Measurements from ENCODE around the gene AGRN. TPM values are rescaled to one million over a fixed set of nuclear protein-coding genes. Genes with fewer than 3 reads are reported as not detected.

AGRN gene
- total and polyA plus RNA-seq, 2 of the 4 experiments (the other 2 are of a cell fraction) = 8.1 to 115 TPM

- Histone ChIP-seq H3K14ac (replicated peaks; ENCODE audit: low read depth, low read length) (no peak overlapping the region), H4K5ac (ENCODE audit: low read depth, low read length) (no peak overlapping the region), H2AFZ (replicated peaks; ENCODE audit: low read length, poor library complexity) (no peak overlapping the region), H4K20me1 (ENCODE audit: insufficient read depth, low read length) (no peaks in the 10 kb centered on the region), H3K9me3 (ENCODE audit: control insufficient read depth, insufficient read depth, low read length) (no peaks in the 10 kb centered on the region), H3K4me2 (ENCODE audit: low read depth, low read length) (no peak overlapping the region), H3K56ac (ENCODE audit: extremely low read depth, insufficient read depth, low read length) (no peak overlapping the region), H3K36me3 (ENCODE audit: control insufficient read depth, insufficient read depth, low read length) (peaks cover under 1% of the 10 kb centered on the region; the same call in 1 of the 2 replicates), H3K18ac (ENCODE audit: low read depth, low read length) (no peak overlapping the region), H3K79me1 (ENCODE audit: low read depth in 1 of 2, low read length in 2 of 2) (no peaks in the 10 kb centered on the region), H2BK20ac (ENCODE audit: low read depth, low read length) (no peak overlapping the region), H2BK5ac (ENCODE audit: low read depth, low read length, poor library complexity, severe bottlenecking) (no peak overlapping the region), H3K23ac (ENCODE audit: low read depth, low read length) (no peak overlapping the region), H2BK15ac (ENCODE audit: low read depth, low read length) (no peak overlapping the region), H3K9me1 (ENCODE audit: insufficient read depth, low read length) (0 out of 2 replicates have a peak, but pooled peaks cover 3% of the 10 kb centered on the region), H2AK5ac (ENCODE audit: low read depth, low read length) (no peak overlapping the region), H3K27ac (ENCODE audit: insufficient read depth, low read length) (no peak overlapping the region), H3K9ac (ENCODE audit: low read depth, low read length) (no peak overlapping the region), H4K8ac (ENCODE audit: low read depth in 2 of 2, low read length in 2 of 2) (no peak overlapping the region), H2AK9ac (replicated peaks; ENCODE audit: low read depth, low read length, poor library complexity) (no peak overlapping the region), H4K91ac (ENCODE audit: insufficient read depth, low read depth, low read length) (no peak overlapping the region), H3K27me3 (ENCODE audit: control insufficient read depth, insufficient read depth, low read length) (no peaks in the 10 kb centered on the region), H3K4me1 (ENCODE audit: control insufficient read depth, insufficient read depth, low read length) (no peaks in the 10 kb centered on the region), H3K4me3 (ENCODE audit: insufficient read depth, low read depth, low read length) (no peak overlapping the region), H3K4ac (ENCODE audit: low read depth, low read length) (no peak overlapping the region), H2BK120ac (ENCODE audit: low read depth, low read length) (no peak overlapping the region)
- ATAC-seq (ENCODE audit: low read depth) (no peak), DNase-seq (no peak)
- dilution Hi-C loops (cut with HindIII; ENCODE audit: low sequenced_read_pairs, unreplicated experiment) = no loop called here
- WGBS, 2 experiments (ENCODE audit: extremely low coverage in 2 of 2, insufficient read length in 1 of 2) = 94% methylated on average over 37 of the region's 45 CpGs; no CpG with 5 or more reads in 1 of the 2 experiments
- TF ChIP-seq USF2 (IDR thresholded peaks at IDR 0.05; ENCODE audit: low read depth, low read length) = no peak
- TF ChIP-seq MAFK (IDR thresholded peaks at IDR 0.05; ENCODE audit: low read depth, low read length) = no peak
- no peak for TF ChIP-seq MXI1 (IDR thresholded peaks at IDR 0.05; ENCODE audit: borderline replicate concordance, low read depth, low read length)
- no peak for TF ChIP-seq CHD1 (IDR thresholded peaks at IDR 0.05; ENCODE audit: low read depth, low read length)
- no peak for TF ChIP-seq BHLHE40 (IDR thresholded peaks at IDR 0.05; ENCODE audit: low read depth, low read length)
- TF ChIP-seq RFX5 (IDR thresholded peaks at IDR 0.05; ENCODE audit: low read depth, low read length) = no peak
- TF ChIP-seq CTCF (conservative IDR thresholded peaks at IDR 0.05; ENCODE audit: low read depth, low read length) = no peak
- TF ChIP-seq RCOR1 (IDR thresholded peaks at IDR 0.05; ENCODE audit: insufficient replicate concordance, low read length) = no peak
- TF ChIP-seq NFE2L2 (IDR thresholded peaks at IDR 0.05; ENCODE audit: low read depth, low read length) = no peak
- TF ChIP-seq MAZ (IDR thresholded peaks at IDR 0.05; ENCODE audit: borderline replicate concordance, low read depth, low read length) = no peak
- no peak for TF ChIP-seq RAD21 (IDR thresholded peaks at IDR 0.05; ENCODE audit: low read length)
- no peak for TF ChIP-seq FOS (IDR thresholded peaks at IDR 0.05; ENCODE audit: low read depth, low read length)
- POLR2A ChIA-PET (ENCODE audit: unreplicated experiment) = no interaction called here
- no TSS peak for BruUV-seq (replicated peaks)
- CTCF ChIA-PET = no interaction called here
- in situ Hi-C loops (cut with MboI; ENCODE audit: low sequenced_read_pairs) = no loop called here
- intact Hi-C loops (cut with micrococcal nuclease) = no loop called here
Measured at GRCh38 chr1:1090424-1091343, 70.8 kb downstream of the AGRN start.

Measured in IMR-90 (cell line).